Tongue (tissue), 2 donors: ENCODE measurements around the gene ZNF835. TPM values are rescaled to one million over a fixed set of nuclear protein-coding genes. Genes with fewer than 3 reads are reported as not detected.

Source experiments
- DNase-seq: peaks from one replicate; pipeline ENCODE4 v3.0.0-alpha.2; 2015
- total RNA-seq: library from RNA; depleted of rRNA; stranded (reverse); fragments of >200 nt; gene quantifications from one replicate; pipeline ENCODE4 v1.2.3, GENCODE V29; 2014

The ZNF835 gene
- total RNA-seq, 1 donor from 2014 or later, result 5.0 TPM

GRCh38 chr19:56663931-56664500 is 7.5 kb downstream of the ZNF835 start:
- DNase-seq, result no peak

- no peak for DNase-seq
Measured at GRCh38 chr19:56661248-56661647, 10.3 kb downstream of the ZNF835 start.

DNA sequence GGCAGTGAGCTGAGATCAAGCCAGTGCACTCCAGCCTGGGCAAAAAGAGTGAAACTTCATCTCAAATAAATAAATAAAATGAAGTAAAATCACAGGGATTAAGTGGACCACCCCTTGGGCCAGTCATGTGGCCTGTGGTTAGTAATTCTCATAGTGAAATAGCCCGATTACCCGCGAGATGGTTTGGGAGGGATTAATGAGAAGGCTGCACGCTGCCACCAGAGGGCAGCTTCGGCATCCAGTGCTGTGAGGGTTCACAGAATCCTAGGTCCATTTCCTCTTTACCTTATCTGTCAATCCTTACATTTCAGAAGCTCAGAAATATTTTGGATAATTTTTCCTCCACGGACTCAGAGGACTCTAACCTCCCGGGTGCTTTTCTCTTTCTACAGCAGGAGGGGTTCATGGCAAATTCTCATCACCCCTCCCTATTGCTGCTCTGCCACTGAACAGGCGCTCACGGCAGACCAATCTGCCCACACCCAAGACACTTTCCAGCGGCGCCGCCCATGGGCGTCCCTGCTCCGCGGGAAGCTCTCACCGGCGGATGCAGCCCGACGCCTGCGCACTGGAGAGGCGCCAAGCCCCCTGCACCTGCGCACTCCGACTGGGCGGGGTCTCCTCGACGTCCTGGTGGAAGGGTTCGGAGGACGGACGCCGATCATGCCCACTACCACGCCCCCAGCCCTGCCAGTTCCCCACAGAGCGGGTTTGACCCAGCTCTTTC is 11.0 kb downstream of the ZNF835 start:
- DNase-seq, result no peak

- DNase-seq, result no peak
Measured at GRCh38 chr19:56654151-56654550, 17.4 kb downstream of the ZNF835 start.

DNA sequence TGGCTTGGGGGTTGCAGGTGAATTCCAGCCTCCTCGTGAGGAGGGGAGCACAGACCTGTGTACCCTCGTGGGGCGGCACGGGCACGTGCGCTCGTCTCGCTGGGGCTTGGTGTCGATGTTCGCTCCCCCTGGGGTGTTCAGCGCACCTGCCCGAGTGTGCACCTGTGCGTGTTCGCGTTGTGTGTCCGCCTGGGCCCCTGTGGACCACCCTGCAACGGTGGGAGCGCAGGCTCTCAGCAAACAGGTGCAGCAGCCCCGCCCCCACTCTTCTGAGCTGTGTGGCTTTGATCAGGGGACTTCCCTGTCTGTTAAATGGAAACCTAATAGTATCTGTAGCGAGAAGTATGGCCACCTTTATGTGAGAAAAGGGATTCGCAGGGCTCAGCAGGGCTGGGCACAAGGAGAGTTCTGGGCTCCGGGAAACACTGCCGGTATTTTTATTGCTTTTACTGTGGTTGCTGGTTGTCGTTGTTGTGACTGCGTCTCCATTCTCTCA is 28.0 kb downstream of the ZNF835 start:
- DNase-seq, result no peak

DNA sequence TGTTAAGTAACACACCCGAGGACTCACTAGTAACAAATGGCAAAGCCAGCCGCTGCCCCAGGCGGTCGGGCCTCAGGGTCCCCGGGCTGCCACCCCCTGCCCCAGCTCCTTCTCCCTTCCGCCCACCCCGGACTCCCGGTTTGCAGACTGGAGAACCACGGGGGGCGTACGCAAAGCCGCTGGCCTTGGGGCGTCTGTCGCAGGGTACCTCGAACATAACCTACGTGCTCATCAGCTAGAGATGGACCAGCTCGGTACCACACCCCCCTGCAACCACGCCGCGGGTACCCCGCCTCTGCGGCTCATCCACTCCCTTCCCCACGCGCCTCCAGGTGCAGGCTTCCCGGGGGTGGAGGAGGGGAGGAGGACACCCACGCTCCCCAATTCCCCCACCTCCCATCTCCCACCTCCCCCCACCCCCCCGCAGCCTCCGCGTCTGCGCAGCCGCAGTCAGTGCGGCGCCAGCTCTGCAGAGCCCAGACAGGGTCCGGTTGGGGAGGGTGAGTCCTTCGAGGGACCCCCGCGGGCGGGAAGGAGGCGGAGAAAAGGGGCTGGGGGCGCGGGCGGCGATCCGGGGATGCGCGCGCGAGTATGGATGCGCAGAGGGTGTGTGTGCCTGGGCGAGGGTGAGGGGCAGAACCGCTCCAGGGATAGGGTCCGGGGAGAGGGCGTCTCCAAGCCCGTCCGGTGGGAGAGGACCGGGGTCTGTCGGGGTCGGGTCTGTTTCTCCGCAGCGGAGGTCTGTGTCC is 28.7 kb downstream of the ZNF835 start, which contains the start of gene SMIM17:
SMIM17 (plus strand) TSS at position 449 of the 749 bp plus-strand sequence. CDS start 2,509 bp downstream, outside the sequence.
- DNase-seq, result no peak

- DNase-seq, result peak; percentile 51
Measured at GRCh38 chr19:56639217-56639616, 32.3 kb downstream of the ZNF835 start.

DNA sequence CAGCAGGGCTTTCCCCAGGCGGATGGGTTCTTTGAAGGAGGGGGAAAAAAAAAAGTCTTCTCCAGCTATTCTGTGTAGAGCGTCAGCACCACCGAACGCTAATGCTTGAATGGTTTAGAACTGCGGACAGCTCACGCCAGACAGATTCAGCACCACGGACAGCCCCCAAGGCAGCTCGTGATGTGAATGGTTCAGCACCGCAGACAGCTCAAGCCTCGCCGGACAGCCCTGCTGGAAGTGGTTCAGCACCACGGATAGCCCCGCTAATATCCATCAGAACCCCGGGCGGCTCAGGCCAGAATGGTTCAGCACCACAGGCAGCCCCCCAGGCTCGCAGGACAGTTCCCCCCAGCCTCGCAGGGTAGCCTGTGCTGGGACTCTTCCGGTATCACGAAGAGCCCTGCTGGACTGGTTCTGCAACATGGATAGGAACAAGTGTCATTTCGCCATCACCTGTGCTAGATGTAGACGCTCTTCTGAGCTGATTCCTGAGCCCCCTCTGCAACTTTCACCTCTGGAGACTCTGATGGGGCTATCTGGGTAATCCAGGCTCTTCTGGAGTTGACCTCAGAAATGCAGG is 33.5 kb downstream of the ZNF835 start:
- DNase-seq, result peak; percentile 96

- DNase-seq, result no peak
Measured at GRCh38 chr19:56633021-56633420, 38.5 kb downstream of the ZNF835 start.

- no peak for DNase-seq
Measured at GRCh38 chr19:56625708-56626107, 45.8 kb downstream of the ZNF835 start.

- DNase-seq, result no peak
Measured at GRCh38 chr19:56623006-56623405, 48.6 kb downstream of the ZNF835 start.

- no peak for DNase-seq
Measured at GRCh38 chr19:56622374-56622773, 49.2 kb downstream of the ZNF835 start.

DNA sequence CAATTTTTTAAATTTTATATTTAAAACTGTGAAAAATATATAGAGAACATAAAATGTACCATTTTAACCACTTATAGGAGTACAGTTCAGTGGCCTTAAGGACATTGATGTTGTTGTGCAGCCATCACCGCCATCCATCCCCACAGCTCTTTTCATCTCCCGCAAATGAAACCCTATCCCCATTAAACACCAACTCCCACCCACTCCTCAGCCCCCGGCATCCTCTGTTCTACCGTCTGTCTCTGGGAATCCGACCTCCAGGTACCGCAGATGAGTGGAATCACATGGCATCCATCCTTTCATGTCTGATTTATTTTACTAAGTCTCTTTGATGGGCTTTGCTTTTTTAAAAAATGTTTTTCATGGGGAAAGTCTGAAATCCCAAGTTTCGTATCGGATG is 52.4 kb downstream of the ZNF835 start:
- no peak for DNase-seq

- DNase-seq, result no peak
Measured at GRCh38 chr19:56617531-56617930, 54.0 kb downstream of the ZNF835 start.

DNA sequence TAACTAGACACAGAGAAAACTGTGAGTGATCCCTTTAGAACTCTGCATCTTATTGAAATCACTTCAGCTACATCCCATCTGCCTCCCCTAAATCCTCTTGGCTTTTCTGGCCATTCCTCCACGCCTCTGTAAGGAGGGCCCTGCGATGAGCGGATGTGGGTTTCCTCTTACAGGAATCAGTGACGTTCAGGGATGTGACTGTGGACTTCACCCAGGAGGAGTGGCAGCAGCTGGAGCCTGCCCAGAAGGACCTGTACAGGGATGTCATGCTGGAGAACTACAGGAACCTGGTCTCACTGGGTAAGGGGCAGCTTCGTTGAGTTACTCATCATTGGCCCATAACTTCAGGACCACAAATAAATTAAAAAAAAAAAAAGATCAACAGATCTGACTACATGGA is 57.9 kb downstream of the ZNF835 start:
- no peak for DNase-seq

DNA sequence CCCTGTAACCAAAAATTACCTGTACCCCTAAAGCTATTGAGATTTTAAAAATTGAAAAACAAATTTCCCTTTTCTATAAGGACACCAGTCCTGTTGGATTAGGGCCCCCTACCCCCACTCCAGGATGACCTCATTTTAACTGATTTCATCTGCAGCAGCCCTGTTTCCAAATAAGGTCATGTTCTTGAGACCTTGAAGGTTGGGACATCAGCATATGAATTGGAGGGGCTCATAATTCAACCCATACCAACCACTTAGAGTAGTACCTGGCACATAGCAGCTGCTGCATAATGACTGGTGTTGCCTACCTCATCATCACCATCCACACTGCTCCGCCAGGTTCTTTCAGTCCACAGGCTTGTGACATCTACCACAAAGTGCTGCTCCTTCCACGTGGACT is 58.8 kb downstream of the ZNF835 start:
- no peak for DNase-seq

Other genes starting within 250 kb of the ZNF835 start
- gene ZNF667, start 194.4 kb downstream of the ZNF835 start, total RNA-seq, result 9.6 TPM
- gene ZNF471, start 163.9 kb downstream of the ZNF835 start, total RNA-seq, result 8.6 TPM
- 19.9 TPM for gene ZFP28, start 132.8 kb downstream of the ZNF835 start, total RNA-seq
- gene ZNF470, start 104.3 kb downstream of the ZNF835 start, total RNA-seq, result 5.5 TPM
- gene ZNF71, start 76.5 kb downstream of the ZNF835 start, total RNA-seq, result 10.5 TPM
- 0.31 TPM for gene SMIM17, start 28.6 kb downstream of the ZNF835 start, total RNA-seq
- gene PEG3, start 169.0 kb upstream of the ZNF835 start, total RNA-seq, result 332 TPM
- gene ZIM2, start 169.0 kb upstream of the ZNF835 start, total RNA-seq, result 6.1 TPM